HEK293T (cell line): Measurements from ENCODE around the gene TBC1D2.

ENCODE experiments used
- ARNT ChIP-seq: fragments of 450-650 bp; IDR thresholded peaks from 2 replicates; pipeline ENCODE4 v1.6.1; 2017; ENCODE audit warnings: mild to moderate bottlenecking
- FOXK2 ChIP-seq: fragments of 450-650 bp; IDR thresholded peaks from 2 replicates; pipeline ENCODE4 v1.6.1; 2016; ENCODE audit warnings: mild to moderate bottlenecking
- FOXM1 ChIP-seq: fragments of 450-650 bp; IDR thresholded peaks from 2 replicates; pipeline ENCODE4 v1.6.1; 2017; ENCODE audit warnings: mild to moderate bottlenecking, borderline replicate concordance
- HDGF ChIP-seq: fragments of 450-650 bp; IDR thresholded peaks from 2 replicates; pipeline ENCODE4 v1.6.1; 2017; ENCODE audit warnings: antibody characterized with exemption, borderline replicate concordance
- L3MBTL2 ChIP-seq: fragments of 450-650 bp; conservative IDR thresholded peaks from 2 replicates; pipeline ENCODE4 v1.6.1; 2016; ENCODE audit warnings: mild to moderate bottlenecking
- NFRKB ChIP-seq: fragments of 450-650 bp; IDR thresholded peaks from 2 replicates; pipeline ENCODE4 v1.6.1; 2016; ENCODE audit warnings: mild to moderate bottlenecking, moderate library complexity
- SUZ12 ChIP-seq: fragments of 450-650 bp; IDR thresholded peaks from 2 replicates; pipeline ENCODE4 v1.6.1; 2016; ENCODE audit warnings: mild to moderate bottlenecking
- TF ChIP-seq, protein P1 (sequence below): fragments of 450-650 bp; IDR thresholded peaks from 2 replicates; pipeline ENCODE4 v1.6.1; 2016

DNA sequence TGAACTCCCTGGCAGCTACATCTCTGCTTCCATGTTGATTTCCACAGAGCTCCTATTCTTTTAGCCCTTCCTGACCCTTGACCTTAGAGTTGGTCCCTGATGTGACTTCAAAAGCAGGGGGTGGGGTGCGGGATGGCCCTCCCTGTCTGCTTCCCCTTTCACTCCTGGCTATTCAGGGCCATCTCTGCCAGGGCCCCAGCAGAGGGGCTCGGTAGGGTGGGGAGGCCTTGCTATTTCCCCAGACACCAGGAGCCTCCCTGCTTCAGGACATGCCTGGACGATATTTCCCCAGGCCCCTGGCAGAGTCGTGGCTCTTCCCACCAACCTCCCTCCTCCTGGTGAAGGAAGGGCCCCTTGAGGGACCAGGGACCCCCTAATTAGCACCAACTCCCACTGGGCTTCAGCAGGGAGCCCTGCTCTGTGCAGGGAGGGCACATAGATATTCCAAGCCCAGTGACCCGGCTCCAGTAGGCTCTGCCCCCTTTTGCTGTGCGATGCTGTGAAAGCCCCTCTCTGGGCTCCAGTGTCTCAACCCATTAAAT lies 80.3 kb downstream of the TBC1D2 start:
- TF ChIP-seq ARNT (no peak), NFRKB (no peak), FOXM1 (no peak), L3MBTL2 (no peak), HDGF (no peak), FOXK2 (no peak), SUZ12 (no peak)
- TF ChIP-seq, protein P1, sequence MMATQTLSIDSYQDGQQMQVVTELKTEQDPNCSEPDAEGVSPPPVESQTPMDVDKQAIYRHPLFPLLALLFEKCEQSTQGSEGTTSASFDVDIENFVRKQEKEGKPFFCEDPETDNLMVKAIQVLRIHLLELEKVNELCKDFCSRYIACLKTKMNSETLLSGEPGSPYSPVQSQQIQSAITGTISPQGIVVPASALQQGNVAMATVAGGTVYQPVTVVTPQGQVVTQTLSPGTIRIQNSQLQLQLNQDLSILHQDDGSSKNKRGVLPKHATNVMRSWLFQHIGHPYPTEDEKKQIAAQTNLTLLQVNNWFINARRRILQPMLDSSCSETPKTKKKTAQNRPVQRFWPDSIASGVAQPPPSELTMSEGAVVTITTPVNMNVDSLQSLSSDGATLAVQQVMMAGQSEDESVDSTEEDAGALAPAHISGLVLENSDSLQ, result no peak
